A673 (cell line): ENCODE measurements around the gene ZNF821. TPM values are rescaled to one million over a fixed set of nuclear protein-coding genes. Genes with fewer than 3 reads are reported as not detected.
"Not testable (repeated sequence)": the region's sequence is repeated elsewhere in the genome, so short reads cannot be mapped to it uniquely, and the experiment has no call there.

Source experiments
- BruUV-seq: library from RNA; stranded (reverse); fragments of 400-500 nt; replicated peaks from 2 replicates; lab custom pipeline; 2021; lab: Mats Ljungman, UMichigan
- CTCF ChIA-PET: fragments of 300-600 bp; sonication (Branson Sonifier 250); formaldehyde crosslinking; loops from one replicate; lab custom pipeline; 2022; ENCODE audit warnings: antibody characterized with exemption; lab: Charles Lee
- POLR2A ChIA-PET: fragments of 300-600 bp; sonication (Branson Sonifier 250); formaldehyde crosslinking; loops from one replicate; lab custom pipeline; 2022; ENCODE audit warnings: antibody characterized with exemption; ENCODE audit not compliant: low non-redundant PET; lab: Charles Lee
- DNase-seq: peaks from one replicate; pipeline ENCODE4 v3.0.0-alpha.2; 2015; ENCODE audit warnings: low spot score
- H3K27ac ChIP-seq: fragments of 200-600 bp; sonication (generic); 2 replicates; pipeline ENCODE4 v1.5.1; 2016; ENCODE audit warnings: mixed run types, low read depth, mild to moderate bottlenecking, mixed read lengths, antibody characterized with exemption, low read length; ENCODE audit not compliant: poor library complexity, severe bottlenecking
- H3K27me3 ChIP-seq: fragments of 200-600 bp; sonication (generic); replicated peaks from 2 replicates; pipeline ENCODE4 v1.6.1; 2017; ENCODE audit warnings: mixed run types, low read depth, mild to moderate bottlenecking, mixed read lengths, antibody characterized with exemption, low read length; ENCODE audit not compliant: insufficient read depth, poor library complexity
- H3K36me3 ChIP-seq: fragments of 200-600 bp; sonication (generic); 2 replicates; pipeline ENCODE4 v1.6.1; 2016; ENCODE audit warnings: mixed run types, mild to moderate bottlenecking, mixed read lengths, antibody characterized with exemption, low read length; ENCODE audit not compliant: insufficient read depth, poor library complexity, severe bottlenecking
- H3K4me1 ChIP-seq: fragments of 200-600 bp; sonication (generic); 2 replicates; pipeline ENCODE4 v1.6.1; 2017; ENCODE audit warnings: mixed run types, mild to moderate bottlenecking, mixed read lengths, antibody characterized with exemption, low read length; ENCODE audit not compliant: insufficient read depth, poor library complexity, severe bottlenecking
- H3K4me3 ChIP-seq: fragments of 200-600 bp; sonication (generic); 2 replicates; pipeline ENCODE4 v1.5.1; 2016; ENCODE audit warnings: low read depth, mixed run types, mild to moderate bottlenecking, mixed read lengths, low read length; ENCODE audit not compliant: poor library complexity, severe bottlenecking
- H3K9me3 ChIP-seq: fragments of 200-600 bp; sonication (generic); 2 replicates; pipeline ENCODE4 v1.6.1; 2016; ENCODE audit warnings: mixed run types, low read depth, mild to moderate bottlenecking, mixed read lengths, antibody characterized with exemption, low read length; ENCODE audit not compliant: poor library complexity, severe bottlenecking
- CTCF ChIP-seq: fragments of 300-800, 200-600 bp; sonication (generic); conservative IDR thresholded peaks from 2 replicates; pipeline ENCODE4 v1.5.1; 2017; ENCODE audit warnings: low read depth, mild to moderate bottlenecking, antibody characterized with exemption, low read length, moderate library complexity, mixed read lengths
- EZH2 ChIP-seq: fragments of 200-600 bp; sonication (generic); IDR thresholded peaks from 2 replicates; pipeline ENCODE4 v1.6.1; 2017; ENCODE audit warnings: borderline replicate concordance, low read depth, mild to moderate bottlenecking, mixed read lengths, antibody characterized with exemption, low read length; ENCODE audit not compliant: poor library complexity, severe bottlenecking
- intact Hi-C: fragments of 100-400 bp; cut with micrococcal nuclease; formaldehyde crosslinking; loops from one replicate; pipeline ENCODE4 v1.10.0; 2022; ENCODE audit not compliant: unreplicated experiment
- total RNA-seq: library from RNA; stranded (reverse); gene quantifications from 2 replicates; pipeline ENCODE4 v1.2.3, GENCODE V29; 2021

Gene ZNF821
- total RNA-seq, 1 experiment from 2014 or later: 11.1 TPM

GRCh38 chr16:71837150-71837549 lies 46.8 kb downstream of the ZNF821 start:
- no TSS peak for BruUV-seq
- ChIA-PET CTCF (no interaction called here), POLR2A (no interaction called here)
- Histone ChIP-seq H3K27ac (no peak overlapping the region), H3K4me3 (no peak overlapping the region), H3K27me3 (no peaks in the 10 kb centered on the region), H3K4me1 (no peaks in the 10 kb centered on the region), H3K36me3 (no peaks in the 10 kb centered on the region), H3K9me3 (no peaks in the 10 kb centered on the region)
- intact Hi-C loops: no loop called here
- no peak for DNase-seq
- TF ChIP-seq EZH2 (no peak), CTCF (no peak)

GRCh38 chr16:71834291-71834690 lies 49.7 kb downstream of the ZNF821 start:
- BruUV-seq: no TSS peak
- no peak overlapping the region for H3K27ac ChIP-seq
- no peak overlapping the region for H3K4me3 ChIP-seq
- no peaks in the 10 kb centered on the region for H3K27me3 ChIP-seq
- TF ChIP-seq EZH2 (no peak), CTCF (no peak)
- POLR2A ChIA-PET: no interaction called here
- no peak for DNase-seq
- H3K9me3 ChIP-seq: no peaks in the 10 kb centered on the region
- H3K4me1 ChIP-seq: no peaks in the 10 kb centered on the region
- intact Hi-C loops: no loop called here
- H3K36me3 ChIP-seq: no peaks in the 10 kb centered on the region
- CTCF ChIA-PET: no interaction called here

- H3K27ac ChIP-seq, POLR2A ChIA-PET, CTCF ChIA-PET, BruUV-seq, H3K9me3 ChIP-seq, H3K4me1 ChIP-seq, H3K27me3 ChIP-seq, H3K4me3 ChIP-seq, DNase-seq, H3K36me3 ChIP-seq, intact Hi-C loops: not testable (repeated sequence)
These were observed 51.9 kb downstream of the ZNF821 start for GRCh38 chr16:71832112-71832511.

- H3K4me3 ChIP-seq, CTCF ChIA-PET, DNase-seq, H3K9me3 ChIP-seq, H3K36me3 ChIP-seq, POLR2A ChIA-PET, H3K4me1 ChIP-seq, H3K27ac ChIP-seq, intact Hi-C loops, H3K27me3 ChIP-seq, BruUV-seq: not testable (repeated sequence)
These were observed 52.3 kb downstream of the ZNF821 start for GRCh38 chr16:71831698-71832097.
